ENCODE measurements around the gene FAIM2. TPM values are rescaled to one million over a fixed set of nuclear protein-coding genes. Genes with fewer than 3 reads are reported as not detected.

FAIM2 gene
- total and polyA plus RNA-seq, 2 experiments from 2014 or later: 0.61 to 2.0 TPM

DNA sequence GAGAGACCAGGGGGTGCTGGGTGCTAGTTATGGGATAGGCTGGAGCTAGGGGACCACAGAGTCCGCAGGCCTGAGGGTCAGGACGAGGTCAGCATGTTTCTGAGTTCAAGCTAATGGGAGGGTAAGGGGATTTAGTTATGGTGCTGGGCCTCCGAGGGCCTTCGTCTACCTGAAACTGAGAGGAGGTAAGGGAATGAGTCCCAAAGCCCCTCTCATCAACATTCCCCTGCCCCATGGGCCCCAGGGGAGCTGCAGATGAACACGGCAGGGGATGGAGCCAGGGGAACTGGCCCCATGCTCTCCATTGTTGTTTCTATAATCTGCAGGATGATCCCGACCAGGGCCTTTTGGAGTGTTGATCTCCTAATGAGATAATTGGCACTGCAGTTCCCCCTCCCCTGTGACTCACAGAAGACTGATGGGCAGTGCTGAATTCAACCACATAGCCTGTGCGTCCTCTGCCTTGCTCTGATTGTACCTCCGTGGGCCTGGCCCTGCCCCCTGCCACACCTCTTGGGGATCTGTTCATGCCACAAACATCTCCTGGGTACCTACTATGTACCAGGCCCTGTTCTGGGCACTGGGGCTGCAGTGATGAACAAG lies 21.4 kb downstream of the FAIM2 start (continued):
- TF ChIP-seq, protein P1, sequence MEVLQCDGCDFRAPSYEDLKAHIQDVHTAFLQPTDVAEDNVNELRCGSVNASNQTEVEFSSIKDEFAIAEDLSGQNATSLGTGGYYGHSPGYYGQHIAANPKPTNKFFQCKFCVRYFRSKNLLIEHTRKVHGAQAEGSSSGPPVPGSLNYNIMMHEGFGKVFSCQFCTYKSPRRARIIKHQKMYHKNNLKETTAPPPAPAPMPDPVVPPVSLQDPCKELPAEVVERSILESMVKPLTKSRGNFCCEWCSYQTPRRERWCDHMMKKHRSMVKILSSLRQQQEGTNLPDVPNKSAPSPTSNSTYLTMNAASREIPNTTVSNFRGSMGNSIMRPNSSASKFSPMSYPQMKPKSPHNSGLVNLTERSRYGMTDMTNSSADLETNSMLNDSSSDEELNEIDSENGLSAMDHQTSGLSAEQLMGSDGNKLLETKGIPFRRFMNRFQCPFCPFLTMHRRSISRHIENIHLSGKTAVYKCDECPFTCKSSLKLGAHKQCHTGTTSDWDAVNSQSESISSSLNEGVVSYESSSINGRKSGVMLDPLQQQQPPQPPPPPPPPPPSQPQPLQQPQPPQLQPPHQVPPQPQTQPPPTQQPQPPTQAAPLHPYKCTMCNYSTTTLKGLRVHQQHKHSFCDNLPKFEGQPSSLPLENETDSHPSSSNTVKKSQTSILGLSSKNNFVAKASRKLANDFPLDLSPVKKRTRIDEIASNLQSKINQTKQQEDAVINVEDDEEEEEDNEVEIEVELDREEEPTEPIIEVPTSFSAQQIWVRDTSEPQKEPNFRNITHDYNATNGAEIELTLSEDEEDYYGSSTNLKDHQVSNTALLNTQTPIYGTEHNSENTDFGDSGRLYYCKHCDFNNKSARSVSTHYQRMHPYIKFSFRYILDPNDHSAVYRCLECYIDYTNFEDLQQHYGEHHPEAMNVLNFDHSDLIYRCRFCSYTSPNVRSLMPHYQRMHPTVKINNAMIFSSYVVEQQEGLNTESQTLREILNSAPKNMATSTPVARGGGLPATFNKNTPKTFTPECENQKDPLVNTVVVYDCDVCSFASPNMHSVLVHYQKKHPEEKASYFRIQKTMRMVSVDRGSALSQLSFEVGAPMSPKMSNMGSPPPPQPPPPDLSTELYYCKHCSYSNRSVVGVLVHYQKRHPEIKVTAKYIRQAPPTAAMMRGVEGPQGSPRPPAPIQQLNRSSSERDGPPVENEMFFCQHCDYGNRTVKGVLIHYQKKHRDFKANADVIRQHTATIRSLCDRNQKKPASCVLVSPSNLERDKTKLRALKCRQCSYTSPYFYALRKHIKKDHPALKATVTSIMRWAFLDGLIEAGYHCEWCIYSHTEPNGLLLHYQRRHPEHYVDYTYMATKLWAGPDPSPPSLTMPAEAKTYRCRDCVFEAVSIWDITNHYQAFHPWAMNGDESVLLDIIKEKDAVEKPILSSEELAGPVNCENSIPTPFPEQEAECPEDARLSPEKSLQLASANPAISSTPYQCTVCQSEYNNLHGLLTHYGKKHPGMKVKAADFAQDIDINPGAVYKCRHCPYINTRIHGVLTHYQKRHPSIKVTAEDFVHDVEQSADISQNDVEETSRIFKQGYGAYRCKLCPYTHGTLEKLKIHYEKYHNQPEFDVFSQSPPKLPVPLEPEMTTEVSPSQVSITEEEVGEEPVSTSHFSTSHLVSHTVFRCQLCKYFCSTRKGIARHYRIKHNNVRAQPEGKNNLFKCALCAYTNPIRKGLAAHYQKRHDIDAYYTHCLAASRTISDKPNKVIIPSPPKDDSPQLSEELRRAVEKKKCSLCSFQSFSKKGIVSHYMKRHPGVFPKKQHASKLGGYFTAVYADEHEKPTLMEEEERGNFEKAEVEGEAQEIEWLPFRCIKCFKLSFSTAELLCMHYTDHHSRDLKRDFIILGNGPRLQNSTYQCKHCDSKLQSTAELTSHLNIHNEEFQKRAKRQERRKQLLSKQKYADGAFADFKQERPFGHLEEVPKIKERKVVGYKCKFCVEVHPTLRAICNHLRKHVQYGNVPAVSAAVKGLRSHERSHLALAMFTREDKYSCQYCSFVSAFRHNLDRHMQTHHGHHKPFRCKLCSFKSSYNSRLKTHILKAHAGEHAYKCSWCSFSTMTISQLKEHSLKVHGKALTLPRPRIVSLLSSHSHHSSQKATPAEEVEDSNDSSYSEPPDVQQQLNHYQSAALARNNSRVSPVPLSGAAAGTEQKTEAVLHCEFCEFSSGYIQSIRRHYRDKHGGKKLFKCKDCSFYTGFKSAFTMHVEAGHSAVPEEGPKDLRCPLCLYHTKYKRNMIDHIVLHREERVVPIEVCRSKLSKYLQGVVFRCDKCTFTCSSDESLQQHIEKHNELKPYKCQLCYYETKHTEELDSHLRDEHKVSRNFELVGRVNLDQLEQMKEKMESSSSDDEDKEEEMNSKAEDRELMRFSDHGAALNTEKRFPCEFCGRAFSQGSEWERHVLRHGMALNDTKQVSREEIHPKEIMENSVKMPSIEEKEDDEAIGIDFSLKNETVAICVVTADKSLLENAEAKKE (CRISPR knock-in tag; IDR thresholded peaks at IDR 0.05): no peak
- TF ChIP-seq POLR2AphosphoS5 (IDR thresholded peaks at IDR 0.05; ENCODE audit: low read depth): no peak
- TF ChIP-seq, protein P2, sequence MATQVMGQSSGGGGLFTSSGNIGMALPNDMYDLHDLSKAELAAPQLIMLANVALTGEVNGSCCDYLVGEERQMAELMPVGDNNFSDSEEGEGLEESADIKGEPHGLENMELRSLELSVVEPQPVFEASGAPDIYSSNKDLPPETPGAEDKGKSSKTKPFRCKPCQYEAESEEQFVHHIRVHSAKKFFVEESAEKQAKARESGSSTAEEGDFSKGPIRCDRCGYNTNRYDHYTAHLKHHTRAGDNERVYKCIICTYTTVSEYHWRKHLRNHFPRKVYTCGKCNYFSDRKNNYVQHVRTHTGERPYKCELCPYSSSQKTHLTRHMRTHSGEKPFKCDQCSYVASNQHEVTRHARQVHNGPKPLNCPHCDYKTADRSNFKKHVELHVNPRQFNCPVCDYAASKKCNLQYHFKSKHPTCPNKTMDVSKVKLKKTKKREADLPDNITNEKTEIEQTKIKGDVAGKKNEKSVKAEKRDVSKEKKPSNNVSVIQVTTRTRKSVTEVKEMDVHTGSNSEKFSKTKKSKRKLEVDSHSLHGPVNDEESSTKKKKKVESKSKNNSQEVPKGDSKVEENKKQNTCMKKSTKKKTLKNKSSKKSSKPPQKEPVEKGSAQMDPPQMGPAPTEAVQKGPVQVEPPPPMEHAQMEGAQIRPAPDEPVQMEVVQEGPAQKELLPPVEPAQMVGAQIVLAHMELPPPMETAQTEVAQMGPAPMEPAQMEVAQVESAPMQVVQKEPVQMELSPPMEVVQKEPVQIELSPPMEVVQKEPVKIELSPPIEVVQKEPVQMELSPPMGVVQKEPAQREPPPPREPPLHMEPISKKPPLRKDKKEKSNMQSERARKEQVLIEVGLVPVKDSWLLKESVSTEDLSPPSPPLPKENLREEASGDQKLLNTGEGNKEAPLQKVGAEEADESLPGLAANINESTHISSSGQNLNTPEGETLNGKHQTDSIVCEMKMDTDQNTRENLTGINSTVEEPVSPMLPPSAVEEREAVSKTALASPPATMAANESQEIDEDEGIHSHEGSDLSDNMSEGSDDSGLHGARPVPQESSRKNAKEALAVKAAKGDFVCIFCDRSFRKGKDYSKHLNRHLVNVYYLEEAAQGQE (IDR thresholded peaks at IDR 0.05; ENCODE audit: unreplicated experiment): no peak

Measured in GM23338 (cell line).